ENCODE measurements around the gene SFR1. TPM values are rescaled to one million over a fixed set of nuclear protein-coding genes. Genes with fewer than 3 reads are reported as not detected.

SFR1 gene
- total RNA-seq = 5.2 TPM
- long read RNA-seq, partial matches to known transcripts = 0 of 6 reads
- long read RNA-seq, other reads (novel, unspliced or antisense) = 0 of 6 reads

DNA sequence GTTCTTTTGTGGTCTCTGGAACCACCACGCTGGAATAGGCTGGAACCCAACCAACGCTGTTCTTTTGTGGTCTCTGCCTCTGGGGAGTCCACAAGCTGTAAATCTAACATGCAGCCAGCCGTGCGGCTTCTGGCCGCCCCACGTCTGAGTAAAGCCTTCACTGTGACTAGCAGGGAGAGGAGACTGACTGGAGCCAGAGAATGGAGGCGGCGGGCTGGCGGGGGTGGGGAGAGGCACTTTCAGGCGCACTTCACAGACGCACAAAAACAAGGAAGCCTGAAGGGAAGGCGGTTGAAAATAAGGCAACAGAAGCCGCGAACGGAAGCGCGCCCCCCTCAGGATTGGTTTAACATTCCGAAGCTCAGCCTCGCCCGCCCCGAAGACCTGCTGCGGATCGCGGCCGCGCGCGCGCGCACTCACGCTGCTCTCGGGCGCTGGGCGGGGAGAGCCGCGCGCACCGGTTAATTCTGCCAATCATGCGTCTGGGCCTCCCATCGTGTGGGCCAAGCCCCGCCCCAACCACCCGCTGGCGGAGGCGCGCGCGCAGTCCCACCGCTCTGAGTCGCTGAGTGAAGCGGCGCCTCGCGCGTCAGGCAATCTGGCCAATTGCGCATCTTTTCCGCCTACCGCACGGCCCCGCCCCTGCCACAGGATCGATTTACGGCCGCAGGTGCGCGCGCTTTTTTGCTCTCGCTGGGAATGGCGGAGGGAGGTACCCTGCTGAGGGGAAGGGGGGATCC, at the start of gene SFR1:
SFR1 (plus strand) TSS at position 687 of the 740 bp plus-strand sequence; CDS start at position 700, 13 bp downstream.
- intact Hi-C loops (cut with micrococcal nuclease) = loop anchor here (5.0 to 10.0 kb wide), 2 partner anchors 113 to 229 kb away; partner anchors contain the start of gene CFAP43
- ATAC-seq (peak; percentile 97), DNase-seq (peak; percentile 100)

DNA sequence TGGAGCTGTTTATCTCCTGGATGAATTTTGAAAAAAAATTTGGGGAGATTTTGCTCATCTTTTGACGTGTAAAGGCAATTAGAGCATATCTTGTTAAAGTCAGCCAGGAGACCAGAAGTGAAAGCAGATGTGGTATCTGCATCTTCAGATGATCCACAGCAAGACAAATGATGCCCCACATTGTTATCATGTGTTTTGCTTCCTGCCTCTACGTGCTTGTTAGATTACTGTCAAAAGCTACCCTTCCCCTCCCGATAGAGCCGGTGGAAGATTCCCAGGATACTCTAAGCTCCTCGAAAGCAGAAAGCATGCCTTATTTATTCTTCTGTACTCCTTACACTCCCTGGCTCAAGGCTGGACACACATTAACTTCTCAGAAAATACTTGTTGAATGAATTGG, 49.2 kb upstream of the SFR1 start:
- intact Hi-C loops (cut with micrococcal nuclease) = no loop called here
- DNase-seq (no peak), ATAC-seq (no peak)

GRCh38 chr10:104074505-104074904, 47.5 kb upstream of the SFR1 start:
- DNase-seq (no peak), ATAC-seq (no peak)
- intact Hi-C loops (cut with micrococcal nuclease) = no loop called here

GRCh38 chr10:104076743-104077160, 45.2 kb upstream of the SFR1 start:
- DNase-seq (peak; percentile 34), ATAC-seq (peak; percentile 81)
- intact Hi-C loops (cut with micrococcal nuclease) = no loop called here

DNA sequence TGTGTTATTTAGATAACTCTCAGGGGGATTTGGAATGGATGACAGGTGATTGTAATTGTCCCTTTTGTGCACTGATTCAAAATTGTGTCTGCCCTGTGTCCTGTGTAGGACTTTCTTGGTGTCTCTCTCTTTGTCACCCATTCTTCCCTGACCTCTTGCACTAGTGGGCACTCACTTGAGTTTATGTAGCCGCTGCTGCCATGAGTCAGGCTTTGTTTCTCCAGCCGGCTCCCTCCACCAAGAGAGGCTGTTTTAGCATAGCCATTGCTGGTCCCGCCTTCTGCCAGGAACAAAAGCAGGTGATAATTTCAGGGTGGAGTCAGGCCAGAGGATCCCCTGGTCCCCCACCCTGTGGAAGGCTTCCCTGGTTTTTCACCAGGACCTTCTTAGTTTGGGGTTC, 44.7 kb upstream of the SFR1 start:
- no peak for DNase-seq
- ATAC-seq = no peak
- intact Hi-C loops (cut with micrococcal nuclease) = no loop called here

DNA sequence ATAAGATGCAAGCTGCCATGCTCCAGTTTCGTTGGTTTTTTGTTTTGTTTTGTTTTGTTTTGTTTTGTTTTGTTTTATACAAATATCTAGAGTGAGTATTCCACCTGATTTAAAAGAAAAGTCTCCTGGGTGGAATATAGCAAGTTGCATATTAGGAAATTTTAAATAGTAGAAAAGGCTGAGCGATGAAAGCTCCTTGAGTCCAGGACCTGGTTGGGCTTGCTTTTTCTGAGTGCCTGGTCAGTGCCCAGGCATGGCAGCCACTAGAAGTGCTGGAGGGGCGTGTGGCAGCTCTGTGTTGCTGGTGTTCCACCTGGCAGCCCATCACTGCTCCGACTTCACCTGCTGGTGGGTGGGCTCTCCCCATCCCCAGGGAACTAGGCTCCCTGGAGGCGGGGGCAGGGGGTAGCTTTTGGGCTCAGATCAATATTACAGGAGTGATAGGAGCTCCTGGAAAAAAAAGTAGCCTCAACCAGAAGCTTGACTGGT, 44.3 kb upstream of the SFR1 start:
- no peak for DNase-seq
- intact Hi-C loops (cut with micrococcal nuclease) = no loop called here
- ATAC-seq = no peak

DNA sequence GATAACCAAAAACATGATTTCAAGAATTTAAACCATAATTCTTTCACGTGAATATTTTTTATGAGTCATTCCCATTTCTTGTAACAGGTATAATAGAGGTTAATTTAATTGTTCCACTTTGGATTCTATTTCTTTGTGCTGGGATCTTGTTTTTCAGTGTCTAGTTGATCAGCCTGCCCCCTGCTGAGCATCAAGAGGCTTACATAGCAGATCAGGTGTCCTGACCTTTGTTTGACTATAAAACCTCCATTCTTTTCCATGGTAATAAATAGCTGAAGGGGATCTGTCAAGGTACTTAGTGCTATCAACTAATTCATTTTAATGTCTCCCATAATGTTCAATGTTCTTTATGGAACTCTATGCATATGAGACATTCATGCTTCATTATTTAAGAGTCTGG, 41.2 kb upstream of the SFR1 start:
- DNase-seq (no peak), ATAC-seq (no peak)
- intact Hi-C loops (cut with micrococcal nuclease) = no loop called here

DNA sequence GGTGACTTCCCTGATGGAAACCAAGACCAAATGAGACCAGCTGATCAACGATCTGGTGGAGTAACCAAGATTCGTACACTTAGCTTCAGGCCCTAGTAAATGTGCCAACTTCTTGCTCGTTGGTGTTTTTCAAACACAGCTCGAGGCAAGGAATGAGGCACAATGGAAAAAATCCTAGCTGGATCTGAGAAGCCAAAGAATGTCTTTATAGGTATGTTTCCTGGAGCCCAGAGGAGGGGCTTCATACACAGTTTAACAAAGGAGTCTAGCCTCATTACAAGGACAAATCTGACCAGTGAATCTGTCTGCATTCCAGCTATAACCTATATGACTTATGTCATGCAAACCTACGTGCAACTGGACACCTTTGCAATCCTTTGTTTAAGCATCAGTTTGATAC, 40.0 kb upstream of the SFR1 start:
- no peak for DNase-seq
- intact Hi-C loops (cut with micrococcal nuclease) = no loop called here
- no peak for ATAC-seq

DNA sequence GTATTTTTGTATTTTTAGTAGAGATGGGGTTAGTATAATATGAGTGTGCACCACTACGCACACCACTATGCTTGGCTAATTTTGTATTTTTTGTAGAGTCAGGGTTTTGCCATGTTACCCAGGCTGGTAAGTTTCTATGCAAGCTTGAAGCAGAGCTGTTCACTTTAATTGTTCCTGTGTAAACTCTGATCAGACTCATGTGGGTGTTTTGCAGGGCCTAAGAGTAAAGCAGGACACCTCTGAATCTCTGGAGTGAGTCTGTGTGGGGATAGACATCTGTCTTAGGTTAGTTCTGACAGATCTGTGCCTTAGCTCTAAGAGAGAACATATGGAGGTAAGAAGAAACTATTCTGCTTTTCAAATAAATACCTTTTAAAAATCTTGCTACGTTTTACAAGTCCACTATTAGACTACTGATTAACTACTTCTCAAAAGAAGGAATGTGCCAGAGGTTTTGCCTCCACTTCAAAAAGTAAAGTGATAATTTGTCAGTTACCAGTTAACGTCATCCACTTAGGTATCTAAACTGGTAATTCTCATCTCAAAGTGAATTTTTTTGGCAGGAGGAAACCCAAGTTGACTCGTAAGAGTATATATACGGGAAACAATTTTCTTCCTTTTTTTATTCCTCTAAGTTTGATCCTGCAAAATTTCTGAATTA, 37.4 kb upstream of the SFR1 start:
- ATAC-seq = no peak

DNA sequence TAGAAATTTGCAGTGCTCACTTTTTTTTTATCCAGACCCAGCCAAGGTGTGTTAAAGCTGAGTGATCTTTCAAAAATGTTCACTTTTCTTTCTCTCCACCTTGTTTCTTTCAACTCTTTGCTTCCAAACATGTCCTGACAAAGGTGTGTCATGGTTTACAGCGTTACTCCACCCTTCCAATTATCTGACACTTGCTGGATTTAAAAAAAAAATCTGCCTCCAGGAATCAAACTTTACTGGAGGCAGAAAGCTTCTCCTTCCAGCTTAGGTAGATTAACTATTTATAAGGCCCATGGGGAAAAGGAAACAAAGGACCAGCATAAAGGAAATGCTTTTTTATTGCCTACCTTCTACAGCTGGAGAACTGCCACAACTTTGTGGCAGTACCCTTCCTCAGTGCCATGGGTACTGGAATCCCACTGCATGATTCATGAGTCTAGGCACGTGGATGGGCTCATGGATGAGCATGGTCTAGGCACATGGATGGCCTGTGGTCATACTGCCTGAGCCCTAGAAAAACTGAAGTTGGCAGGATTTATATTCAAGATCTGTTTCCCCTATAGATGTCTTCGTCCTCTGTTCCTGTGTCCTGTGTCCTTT, 36.1 kb upstream of the SFR1 start, which contains the start of gene COL17A1:
COL17A1 (minus strand) TSS at position 80 of the 600 bp plus-strand sequence. CDS start 5,207 bp downstream, outside the sequence.
- intact Hi-C loops (cut with micrococcal nuclease) = no loop called here
- DNase-seq = no peak
- ATAC-seq = no peak

More for the DNA sequence above, 37.4 kb upstream of the SFR1 start:
- intact Hi-C loops (cut with micrococcal nuclease) = no loop called here
- no peak for DNase-seq

GRCh38 chr10:104088239-104088638, 33.7 kb upstream of the SFR1 start:
- no peak for DNase-seq
- intact Hi-C loops (cut with micrococcal nuclease) = no loop called here
- no peak for ATAC-seq

GRCh38 chr10:104089621-104090020, 32.4 kb upstream of the SFR1 start:
- intact Hi-C loops (cut with micrococcal nuclease) = no loop called here
- no peak for DNase-seq
- ATAC-seq = no peak

GRCh38 chr10:104090611-104091010, 31.4 kb upstream of the SFR1 start:
- DNase-seq (no peak), ATAC-seq (no peak)
- intact Hi-C loops (cut with micrococcal nuclease) = no loop called here

- intact Hi-C loops (cut with micrococcal nuclease) = no loop called here
- no peak for ATAC-seq
- DNase-seq = no peak
Measured at GRCh38 chr10:104092749-104093148, 29.2 kb upstream of the SFR1 start.

DNA sequence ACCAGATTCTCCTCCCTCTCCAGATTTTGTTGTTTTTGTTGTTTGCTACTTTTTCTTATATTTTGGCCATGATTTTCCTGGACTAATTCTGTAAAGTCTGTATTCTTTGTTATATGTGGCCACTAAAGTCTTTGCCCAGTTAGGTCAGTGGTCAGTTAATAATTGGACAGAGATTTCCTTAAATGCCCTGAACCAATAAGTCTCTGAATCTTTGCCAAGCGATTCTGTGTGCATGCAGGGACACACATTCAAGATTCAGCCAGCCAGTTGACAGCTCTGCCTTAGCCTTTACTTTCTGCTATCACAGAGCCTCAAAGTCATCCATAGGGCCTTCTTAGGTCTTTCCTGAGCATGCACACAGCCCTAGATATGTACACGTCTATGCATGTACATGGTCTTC, 25.3 kb upstream of the SFR1 start:
- intact Hi-C loops (cut with micrococcal nuclease) = no loop called here
- ATAC-seq = no peak
- DNase-seq = no peak

GRCh38 chr10:104098358-104098925, 23.5 kb upstream of the SFR1 start:
- DNase-seq (no peak), ATAC-seq (no peak)
- intact Hi-C loops (cut with micrococcal nuclease) = no loop called here

- ATAC-seq (no peak), DNase-seq (no peak)
- intact Hi-C loops (cut with micrococcal nuclease) = no loop called here
Measured at GRCh38 chr10:104099269-104099668, 22.7 kb upstream of the SFR1 start.

GRCh38 chr10:104099941-104100340, 22.0 kb upstream of the SFR1 start:
- intact Hi-C loops (cut with micrococcal nuclease) = no loop called here
- ATAC-seq (no peak), DNase-seq (no peak)

- no peak for ATAC-seq
- intact Hi-C loops (cut with micrococcal nuclease) = no loop called here
Measured at GRCh38 chr10:104100795-104101194, 21.2 kb upstream of the SFR1 start.

GRCh38 chr10:104101902-104102301, 20.1 kb upstream of the SFR1 start:
- ATAC-seq (no peak), DNase-seq (no peak)
- intact Hi-C loops (cut with micrococcal nuclease) = no loop called here

More at GRCh38 chr10:104100795-104101194, 21.2 kb upstream of the SFR1 start:
- DNase-seq = no peak

Data from left ventricle myocardium superior (tissue), 1 donor.